ENCODE data around the gene SSX4.
"Not testable (repeated sequence)": the region's sequence is repeated elsewhere in the genome, so short reads cannot be mapped to it uniquely, and the experiment has no call there.

GRCh38 chrX:48430166-48430565, 46.8 kb downstream of the SSX4 start:
- not testable (repeated sequence) for TF ChIP-seq CTCF (optimal IDR thresholded peaks at IDR 0.05 in 1 of 3, IDR thresholded peaks at IDR 0.05 in 1 of 3, conservative IDR thresholded peaks at IDR 0.05 in 1 of 3; ENCODE audit: extremely low read depth in 1 of 3, insufficient read depth in 2 of 3, low read length in 3 of 3); EZH2 (IDR thresholded peaks at IDR 0.05; ENCODE audit: low read length)

Measured in keratinocyte (primary cell).